Ureter (tissue), 1 donor: ENCODE measurements around the gene GLIPR1. TPM values are rescaled to one million over a fixed set of nuclear protein-coding genes. Genes with fewer than 3 reads are reported as not detected.
"Not testable (repeated sequence)": the region's sequence is repeated elsewhere in the genome, so short reads cannot be mapped to it uniquely, and the experiment has no call there.

Experiments
- DNase-seq: peaks from one replicate; pipeline ENCODE4 v3.0.0-alpha.2; 2020; ENCODE audit warnings: low spot score
- total RNA-seq: library from RNA; stranded (reverse); gene quantifications from one replicate; pipeline ENCODE4 v1.2.4, GENCODE V29; 2023
- donor health status: DM: yes; HTN: yes; CAD: no.

Gene GLIPR1
- total RNA-seq, 1 donor from 2014 or later, result 18.4 TPM

GRCh38 chr12:75474116-75474515, 6.4 kb upstream of the GLIPR1 start:
- DNase-seq, result no peak

GRCh38 chr12:75476071-75476470, 4.5 kb upstream of the GLIPR1 start:
- no peak for DNase-seq

- DNase-seq, result no peak
These were observed 3.4 kb upstream of the GLIPR1 start for GRCh38 chr12:75477137-75477536.

GRCh38 chr12:75478116-75478794, 2.3 kb upstream of the GLIPR1 start:
- no peak for DNase-seq

GRCh38 chr12:75479963-75480461, 543 bp upstream of the GLIPR1 start:
- DNase-seq, result no peak

- DNase-seq, result no peak
These were observed 604 bp downstream of the GLIPR1 start for GRCh38 chr12:75481013-75481705.

- no peak for DNase-seq
These were observed 1.2 kb downstream of the GLIPR1 start for GRCh38 chr12:75481774-75482173.

- no peak for DNase-seq
These were observed 2.1 kb downstream of the GLIPR1 start for GRCh38 chr12:75482646-75483045.

- no peak for DNase-seq
These were observed 2.9 kb downstream of the GLIPR1 start for GRCh38 chr12:75483431-75483830.

- not testable (repeated sequence) for DNase-seq
These were observed 3.9 kb downstream of the GLIPR1 start for GRCh38 chr12:75484450-75484849.

GRCh38 chr12:75487308-75487707, 6.8 kb downstream of the GLIPR1 start:
- DNase-seq, result no peak

- DNase-seq, result no peak
These were observed 8.0 kb downstream of the GLIPR1 start for GRCh38 chr12:75488553-75488952.

- no peak for DNase-seq
These were observed 8.6 kb downstream of the GLIPR1 start for GRCh38 chr12:75489187-75489586.

GRCh38 chr12:75489613-75490210, 9.2 kb downstream of the GLIPR1 start:
- no peak for DNase-seq

- no peak for DNase-seq
These were observed 10.6 kb downstream of the GLIPR1 start for GRCh38 chr12:75491169-75491568.

GRCh38 chr12:75503459-75503858, 22.9 kb downstream of the GLIPR1 start:
- DNase-seq, result no peak

- no peak for DNase-seq
These were observed 23.3 kb downstream of the GLIPR1 start for GRCh38 chr12:75503866-75504265.

- no peak for DNase-seq
These were observed 25.3 kb downstream of the GLIPR1 start for GRCh38 chr12:75505706-75506312.

- no peak for DNase-seq
These were observed 26.5 kb downstream of the GLIPR1 start for GRCh38 chr12:75507086-75507485.

GRCh38 chr12:75508159-75508558, 27.6 kb downstream of the GLIPR1 start:
- DNase-seq, result no peak

- no peak for DNase-seq
These were observed 29.1 kb downstream of the GLIPR1 start for GRCh38 chr12:75509621-75510020.
